ENCODE data around the gene TMEM259.
A peak's percentile ranks its signal among the peaks of the same experiment; 100 is the strongest.

The TMEM259 gene

GRCh38 chr19:1047696-1048147, 26.8 kb upstream of the TMEM259 start:
- no peak for DNase-seq (ENCODE audit: extremely low read depth, insufficient read length)
- peaks cover 14% of the 10 kb centered on the region for H3K36me3 ChIP-seq (ENCODE audit: control insufficient read depth, insufficient read depth, low read length)
- no peak overlapping the region for H3K4me3 ChIP-seq (replicated peaks; ENCODE audit: low read depth, low read length)
- no peaks in the 10 kb centered on the region for H3K27me3 ChIP-seq (replicated peaks; ENCODE audit: control insufficient read depth, insufficient read depth, low read length)
- TF ChIP-seq, protein P1, sequence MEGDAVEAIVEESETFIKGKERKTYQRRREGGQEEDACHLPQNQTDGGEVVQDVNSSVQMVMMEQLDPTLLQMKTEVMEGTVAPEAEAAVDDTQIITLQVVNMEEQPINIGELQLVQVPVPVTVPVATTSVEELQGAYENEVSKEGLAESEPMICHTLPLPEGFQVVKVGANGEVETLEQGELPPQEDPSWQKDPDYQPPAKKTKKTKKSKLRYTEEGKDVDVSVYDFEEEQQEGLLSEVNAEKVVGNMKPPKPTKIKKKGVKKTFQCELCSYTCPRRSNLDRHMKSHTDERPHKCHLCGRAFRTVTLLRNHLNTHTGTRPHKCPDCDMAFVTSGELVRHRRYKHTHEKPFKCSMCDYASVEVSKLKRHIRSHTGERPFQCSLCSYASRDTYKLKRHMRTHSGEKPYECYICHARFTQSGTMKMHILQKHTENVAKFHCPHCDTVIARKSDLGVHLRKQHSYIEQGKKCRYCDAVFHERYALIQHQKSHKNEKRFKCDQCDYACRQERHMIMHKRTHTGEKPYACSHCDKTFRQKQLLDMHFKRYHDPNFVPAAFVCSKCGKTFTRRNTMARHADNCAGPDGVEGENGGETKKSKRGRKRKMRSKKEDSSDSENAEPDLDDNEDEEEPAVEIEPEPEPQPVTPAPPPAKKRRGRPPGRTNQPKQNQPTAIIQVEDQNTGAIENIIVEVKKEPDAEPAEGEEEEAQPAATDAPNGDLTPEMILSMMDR (IDR thresholded peaks at IDR 0.05; ENCODE audit: insufficient read depth, low read length, poor library complexity, severe bottlenecking) = no peak

DNA sequence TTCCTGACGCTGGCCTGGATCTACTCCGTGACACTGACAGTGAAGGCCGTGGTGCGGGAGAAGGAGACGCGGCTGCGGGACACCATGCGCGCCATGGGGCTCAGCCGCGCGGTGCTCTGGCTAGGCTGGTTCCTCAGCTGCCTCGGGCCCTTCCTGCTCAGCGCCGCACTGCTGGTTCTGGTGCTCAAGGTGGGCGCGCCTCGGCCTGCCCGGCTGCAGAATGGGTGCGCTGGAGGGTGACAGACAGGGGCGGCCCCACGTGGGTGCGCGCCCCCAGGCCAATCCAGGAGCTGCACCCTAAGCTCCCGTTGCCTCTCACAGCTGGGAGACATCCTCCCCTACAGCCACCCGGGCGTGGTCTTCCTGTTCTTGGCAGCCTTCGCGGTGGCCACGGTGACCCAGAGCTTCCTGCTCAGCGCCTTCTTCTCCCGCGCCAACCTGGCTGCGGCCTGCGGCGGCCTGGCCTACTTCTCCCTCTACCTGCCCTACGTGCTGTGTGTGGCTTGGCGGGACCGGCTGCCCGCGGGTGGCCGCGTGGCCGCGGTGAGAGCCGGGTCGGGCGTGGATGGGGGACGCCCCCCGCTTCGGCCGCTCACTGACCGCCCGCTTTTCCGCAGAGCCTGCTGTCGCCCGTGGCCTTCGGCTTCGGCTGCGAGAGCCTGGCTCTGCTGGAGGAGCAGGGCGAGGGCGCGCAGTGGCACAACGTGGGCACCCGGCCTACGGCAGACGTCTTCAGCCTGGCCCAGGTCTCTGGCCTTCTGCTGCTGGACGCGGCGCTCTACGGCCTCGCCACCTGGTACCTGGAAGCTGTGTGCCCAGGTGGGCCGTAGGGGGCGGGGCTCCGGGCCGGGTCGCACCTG, 26.1 kb upstream of the TMEM259 start:
- TF ChIP-seq, protein P1 (IDR thresholded peaks at IDR 0.05; ENCODE audit: insufficient read depth, low read length, poor library complexity, severe bottlenecking) = no peak
- Histone ChIP-seq H3K4me3 (replicated peaks; ENCODE audit: low read depth, low read length) (no peak overlapping the region), H3K27me3 (replicated peaks; ENCODE audit: control insufficient read depth, insufficient read depth, low read length) (no peaks in the 10 kb centered on the region), H3K36me3 (ENCODE audit: control insufficient read depth, insufficient read depth, low read length) (peaks cover 18% of the 10 kb centered on the region)
- peak; percentile 72 for DNase-seq (ENCODE audit: extremely low read depth, insufficient read length)

GRCh38 chr19:1046117-1046626, 25.2 kb upstream of the TMEM259 start:
- H3K36me3 ChIP-seq (ENCODE audit: control insufficient read depth, insufficient read depth, low read length) = peaks cover 17% of the 10 kb centered on the region

GRCh38 chr19:1045247-1045603, 24.3 kb upstream of the TMEM259 start:
- Histone ChIP-seq H3K27me3 (replicated peaks; ENCODE audit: control insufficient read depth, insufficient read depth, low read length) (no peaks in the 10 kb centered on the region), H3K4me3 (replicated peaks; ENCODE audit: low read depth, low read length) (no peak overlapping the region), H3K36me3 (ENCODE audit: control insufficient read depth, insufficient read depth, low read length) (peaks cover 14% of the 10 kb centered on the region)
- DNase-seq (ENCODE audit: extremely low read depth, insufficient read length) = peak; percentile 87
- TF ChIP-seq, protein P1 (IDR thresholded peaks at IDR 0.05; ENCODE audit: insufficient read depth, low read length, poor library complexity, severe bottlenecking) = no peak

More at GRCh38 chr19:1046117-1046626, 25.2 kb upstream of the TMEM259 start:
- DNase-seq (ENCODE audit: extremely low read depth, insufficient read length) = no peak
- TF ChIP-seq, protein P1 (IDR thresholded peaks at IDR 0.05; ENCODE audit: insufficient read depth, low read length, poor library complexity, severe bottlenecking) = no peak
- Histone ChIP-seq H3K27me3 (replicated peaks; ENCODE audit: control insufficient read depth, insufficient read depth, low read length) (no peaks in the 10 kb centered on the region), H3K4me3 (replicated peaks; ENCODE audit: low read depth, low read length) (no peak overlapping the region)

GRCh38 chr19:1042689-1043511, 22.0 kb upstream of the TMEM259 start:
- H3K4me3 ChIP-seq (replicated peaks; ENCODE audit: low read depth, low read length) = no peak overlapping the region
- peaks cover 14% of the 10 kb centered on the region for H3K36me3 ChIP-seq (ENCODE audit: control insufficient read depth, insufficient read depth, low read length)
- TF ChIP-seq, protein P1 (IDR thresholded peaks at IDR 0.05; ENCODE audit: insufficient read depth, low read length, poor library complexity, severe bottlenecking) = no peak
- DNase-seq (ENCODE audit: extremely low read depth, insufficient read length) = no peak
- H3K27me3 ChIP-seq (replicated peaks; ENCODE audit: control insufficient read depth, insufficient read depth, low read length) = no peaks in the 10 kb centered on the region

All from GM06990 (cell line).